GM21528 (cell line): ENCODE measurements around the gene REX1BD.
A peak's percentile ranks its signal among the peaks of the same experiment; 100 is the strongest.

ENCODE experiments used
- ATAC-seq: cut with Tn5 transposase; IDR thresholded peaks from one replicate; pipeline ENCODE4 v1.9.1; 2021; ENCODE audit warnings: mild to moderate bottlenecking, moderate library complexity; ENCODE audit not compliant: unreplicated experiment, low FRiP score

Gene REX1BD

DNA sequence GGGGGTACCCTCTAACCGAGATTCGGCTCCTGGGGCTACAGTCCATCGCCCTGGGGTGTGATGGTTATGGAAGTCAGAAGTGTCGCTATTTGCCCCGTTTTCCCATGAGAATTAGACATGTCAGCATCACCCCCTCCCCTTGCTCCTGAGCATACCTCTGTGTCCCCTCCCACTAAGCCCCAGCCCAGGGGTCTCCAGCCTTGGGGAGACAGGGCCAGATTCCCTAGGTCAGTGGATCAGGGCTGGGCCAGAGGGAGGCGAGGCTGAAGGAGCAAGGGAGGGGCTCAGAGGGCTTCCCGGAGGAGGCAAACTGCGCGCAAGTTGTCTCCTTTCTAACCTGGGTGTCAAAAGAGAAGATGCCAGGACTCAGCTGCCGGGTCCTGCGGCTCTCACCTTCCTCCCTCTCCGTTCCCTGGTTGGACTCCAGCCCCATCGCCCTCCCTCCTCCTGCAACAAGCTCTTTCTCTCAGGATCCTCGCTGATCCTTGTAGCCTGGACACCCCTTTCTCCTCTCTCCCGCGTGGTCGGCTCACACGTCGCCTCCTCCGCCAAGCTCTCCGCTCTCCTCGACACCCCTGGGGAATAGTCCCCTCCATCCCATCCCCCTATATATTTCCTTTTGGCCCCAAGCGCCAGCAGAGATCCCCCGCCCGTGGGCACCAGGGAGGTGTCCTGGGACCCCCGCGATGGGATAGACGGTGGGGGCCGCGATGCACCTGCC lies 23.6 kb downstream of the REX1BD start:
- ATAC-seq: no peak

DNA sequence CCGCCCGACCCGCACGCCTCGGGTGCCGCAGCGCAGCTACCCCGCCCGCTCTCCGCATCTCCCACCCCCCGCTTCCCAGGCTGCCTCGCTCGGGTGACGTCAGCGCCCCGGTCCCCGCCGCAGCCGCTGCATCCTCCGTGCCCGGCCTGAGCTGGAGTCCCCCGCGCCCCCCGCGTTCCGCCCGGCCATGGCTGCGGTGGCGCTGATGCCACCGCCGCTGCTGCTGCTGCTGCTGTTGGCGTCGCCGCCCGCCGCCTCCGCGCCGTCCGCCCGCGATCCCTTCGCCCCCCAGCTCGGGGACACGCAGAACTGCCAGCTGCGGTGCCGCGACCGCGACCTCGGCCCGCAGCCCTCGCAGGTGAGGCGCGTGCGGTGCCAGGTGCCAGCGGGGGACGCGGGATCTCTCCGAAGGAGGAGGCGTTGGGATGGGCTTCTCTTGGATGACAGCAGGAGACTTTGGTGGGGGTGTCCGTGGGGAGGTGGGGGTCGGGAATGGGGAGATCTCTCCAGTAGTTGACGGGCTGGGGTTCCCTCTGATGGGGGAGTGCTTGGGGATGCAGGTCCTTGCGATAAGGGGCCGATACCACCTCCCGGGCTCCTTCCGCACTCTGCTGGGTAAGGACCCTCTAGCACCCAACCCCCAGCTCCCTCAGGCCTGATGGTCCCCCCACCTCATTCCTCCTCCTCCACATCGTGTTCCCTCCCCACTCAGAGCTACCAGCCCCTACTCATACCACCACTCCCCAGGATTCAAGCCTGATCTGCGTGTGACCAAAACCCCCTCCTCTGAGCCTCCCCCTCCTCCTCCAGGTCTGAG lies 24.4 kb downstream of the REX1BD start, which contains the start of gene TMEM59L:
TSS of gene TMEM59L (plus strand) at position 99 of the 817 bp plus-strand sequence. CDS start at position 188, 89 bp downstream.
- ATAC-seq: no peak

DNA sequence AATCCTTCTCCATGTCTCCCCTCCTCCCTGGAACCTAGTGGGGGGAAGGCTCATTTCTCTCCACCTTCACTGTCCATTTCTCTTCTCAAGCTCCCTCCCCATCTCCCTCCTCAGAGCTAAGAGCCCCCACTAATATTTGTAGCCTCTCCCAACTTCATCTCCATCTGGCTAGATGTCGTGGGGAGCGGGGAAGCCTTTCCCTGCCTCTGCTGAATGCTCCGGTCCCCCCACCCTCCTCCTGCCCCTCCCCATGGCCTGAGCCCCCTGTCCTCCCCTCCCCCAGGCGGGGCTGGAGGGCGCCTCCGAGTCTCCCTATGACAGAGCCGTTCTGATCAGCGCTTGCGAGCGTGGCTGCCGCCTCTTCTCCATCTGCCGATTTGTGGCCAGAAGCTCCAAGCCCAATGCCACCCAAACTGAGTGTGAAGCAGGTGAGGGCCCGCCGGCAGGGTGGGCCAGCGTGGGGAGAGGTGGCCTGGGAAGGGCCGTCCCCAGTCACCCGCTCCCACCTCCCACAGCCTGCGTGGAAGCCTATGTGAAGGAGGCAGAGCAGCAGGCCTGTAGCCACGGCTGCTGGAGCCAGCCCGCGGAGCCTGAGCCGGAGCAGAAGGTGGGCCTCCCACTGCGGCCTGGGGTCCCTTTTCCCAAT lies 25.1 kb downstream of the REX1BD start:
- no peak for ATAC-seq

DNA sequence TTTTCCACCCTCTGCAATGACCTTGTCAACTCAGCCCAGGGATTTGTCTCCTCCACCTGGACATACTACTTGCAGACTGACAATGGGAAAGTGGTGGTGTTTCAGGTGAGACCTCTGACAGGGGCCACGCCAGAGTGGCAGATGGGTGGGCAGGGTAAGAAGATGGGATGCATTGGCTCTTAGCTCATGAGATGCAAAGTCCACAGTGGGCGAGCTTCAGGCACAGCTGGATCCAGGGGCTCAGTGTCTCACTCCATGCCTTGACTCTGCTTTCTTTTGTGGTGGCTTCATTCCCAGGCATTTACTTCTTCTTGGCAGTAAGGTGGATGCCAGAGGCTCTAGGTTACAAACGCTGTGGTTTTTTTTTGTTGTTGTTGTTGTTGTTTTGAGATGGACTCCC lies 27.4 kb downstream of the REX1BD start:
- ATAC-seq: no peak

DNA sequence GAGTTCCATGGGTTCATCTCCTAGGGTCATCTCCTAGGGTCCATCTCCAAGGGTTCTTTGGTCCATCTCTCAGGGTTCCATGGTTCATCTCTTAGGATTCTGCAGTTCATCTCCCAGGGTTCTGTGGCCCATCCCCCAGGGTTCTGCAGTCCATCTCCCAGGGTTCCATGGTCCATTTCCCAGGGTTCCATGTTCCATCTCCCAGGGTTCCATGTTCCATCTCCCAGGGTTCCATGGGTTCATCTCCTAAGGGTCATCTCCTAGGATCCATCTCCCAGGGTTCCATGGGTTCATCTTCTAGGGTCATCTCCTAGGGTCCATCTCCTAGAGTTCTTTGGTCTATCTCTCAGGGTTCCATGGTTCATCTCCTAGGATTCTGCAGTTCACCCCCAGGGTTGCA lies 29.0 kb downstream of the REX1BD start:
- no peak for ATAC-seq

DNA sequence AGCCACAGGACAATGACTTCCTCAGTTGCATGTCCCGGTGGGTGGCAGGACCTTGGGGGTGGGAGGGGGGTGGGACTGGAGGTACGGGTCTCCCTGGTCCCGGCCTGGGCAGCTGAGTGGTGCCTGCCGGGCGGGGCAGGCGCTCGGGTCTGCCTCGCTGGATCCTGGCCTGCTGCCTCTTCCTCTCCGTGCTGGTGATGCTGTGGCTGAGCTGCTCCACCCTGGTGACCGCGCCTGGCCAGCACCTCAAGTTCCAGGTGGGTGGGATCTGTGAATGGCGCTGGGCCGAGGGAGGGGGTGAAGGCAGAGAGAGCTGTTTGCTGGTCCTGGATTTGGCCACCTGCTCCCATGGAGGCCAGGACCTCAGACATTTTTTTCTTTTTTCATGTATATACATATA lies 29.6 kb downstream of the REX1BD start:
- ATAC-seq: no peak

DNA sequence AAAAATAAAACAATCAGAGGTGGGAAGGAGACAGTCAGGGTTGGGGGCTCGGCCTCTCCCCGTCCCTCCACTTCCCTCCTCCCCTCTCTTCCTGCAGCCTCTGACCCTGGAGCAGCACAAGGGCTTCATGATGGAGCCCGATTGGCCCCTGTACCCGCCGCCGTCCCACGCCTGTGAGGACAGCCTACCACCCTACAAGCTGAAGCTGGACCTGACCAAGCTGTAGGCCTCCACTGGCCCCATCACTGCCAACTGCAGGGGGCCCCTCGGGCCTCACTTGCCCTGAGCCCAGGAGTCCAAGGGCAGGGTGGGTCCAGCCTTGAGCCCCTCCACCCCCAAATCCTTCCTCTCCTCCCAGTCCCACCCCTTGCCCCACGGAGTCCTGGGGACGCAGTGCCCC lies 31.7 kb downstream of the REX1BD start:
- no peak for ATAC-seq

DNA sequence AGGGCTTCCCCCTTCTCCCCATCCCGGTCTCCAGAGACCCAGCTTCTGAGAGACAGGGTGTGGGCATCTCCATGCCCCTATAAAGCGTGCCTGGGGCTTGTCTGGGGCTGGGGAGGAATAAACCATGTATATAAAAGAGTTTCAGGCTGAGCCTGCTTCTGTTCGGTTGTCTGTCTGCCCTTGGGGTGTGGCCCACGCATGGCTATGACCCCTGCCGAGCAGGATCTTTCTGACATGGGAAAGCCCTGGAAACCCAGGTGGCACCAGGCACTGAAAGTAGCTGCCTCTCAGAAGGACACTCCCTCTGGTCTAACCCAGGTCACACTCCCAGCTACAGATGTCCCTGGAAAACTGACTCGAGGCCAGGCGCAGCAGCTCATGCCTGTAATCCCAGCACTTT lies 32.3 kb downstream of the REX1BD start:
- no peak for ATAC-seq

DNA sequence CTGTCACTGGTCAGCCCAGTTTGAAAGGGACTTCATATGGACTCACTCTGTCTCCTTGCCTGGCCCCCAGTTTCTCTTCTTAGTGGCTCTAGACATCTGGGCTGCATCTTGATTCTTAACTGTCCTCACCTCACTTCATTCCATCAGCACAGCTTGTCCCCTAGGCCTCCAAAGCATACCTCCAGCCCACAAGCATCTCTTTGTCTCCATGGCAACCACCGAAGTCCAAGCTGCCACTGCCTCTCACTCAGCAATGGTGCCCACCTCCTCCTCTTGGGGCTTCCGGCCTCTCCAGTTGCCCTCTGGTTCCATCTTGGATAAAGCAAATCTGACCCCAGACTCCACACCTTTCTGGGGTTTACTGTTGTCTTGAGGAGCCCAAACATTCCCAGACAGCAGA lies 38.3 kb downstream of the REX1BD start:
- no peak for ATAC-seq

DNA sequence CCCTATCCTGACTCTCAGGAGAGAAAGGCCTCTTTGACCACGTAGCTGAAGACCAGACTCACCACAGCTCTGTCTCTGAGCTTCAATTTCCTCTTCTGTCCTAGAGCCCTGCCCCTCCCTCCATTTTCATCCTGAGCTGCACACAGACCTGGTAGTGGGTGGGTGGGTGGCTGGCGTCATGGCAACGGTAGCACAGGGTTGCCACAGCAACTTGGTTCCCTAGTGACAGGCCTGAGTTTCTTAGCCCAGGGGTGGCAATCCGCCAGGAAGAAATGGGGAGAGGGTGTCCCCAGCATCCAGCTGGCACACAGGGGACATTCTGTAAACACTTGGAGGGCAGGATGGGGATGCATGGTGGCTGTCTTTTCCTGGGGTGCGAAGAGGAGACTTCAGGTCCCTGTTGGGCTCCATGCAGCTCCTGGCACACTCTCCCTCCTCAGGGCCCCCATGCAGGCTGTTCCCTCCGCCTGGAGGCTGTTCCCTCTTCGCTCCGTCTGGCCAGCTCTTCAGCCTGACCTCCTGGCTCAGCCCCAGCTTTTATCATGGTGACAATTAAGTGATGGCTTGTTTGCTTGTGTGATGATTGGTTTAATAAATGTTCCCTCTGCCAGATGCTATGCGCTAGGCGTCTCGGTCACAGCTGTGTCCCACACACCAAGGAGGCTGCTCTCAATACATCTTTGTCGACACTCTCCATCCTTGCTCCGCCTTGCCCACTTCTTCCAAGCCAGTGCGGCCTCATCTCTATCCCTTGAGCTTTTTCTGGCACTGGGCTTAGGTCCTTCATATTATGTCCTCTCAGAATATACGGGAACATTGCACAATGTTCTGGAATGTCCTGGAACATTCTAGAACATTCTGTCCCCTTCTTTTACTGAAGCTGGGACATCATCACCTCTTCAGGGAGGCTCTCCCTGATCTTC lies 40.8 kb downstream of the REX1BD start:
- no peak for ATAC-seq

DNA sequence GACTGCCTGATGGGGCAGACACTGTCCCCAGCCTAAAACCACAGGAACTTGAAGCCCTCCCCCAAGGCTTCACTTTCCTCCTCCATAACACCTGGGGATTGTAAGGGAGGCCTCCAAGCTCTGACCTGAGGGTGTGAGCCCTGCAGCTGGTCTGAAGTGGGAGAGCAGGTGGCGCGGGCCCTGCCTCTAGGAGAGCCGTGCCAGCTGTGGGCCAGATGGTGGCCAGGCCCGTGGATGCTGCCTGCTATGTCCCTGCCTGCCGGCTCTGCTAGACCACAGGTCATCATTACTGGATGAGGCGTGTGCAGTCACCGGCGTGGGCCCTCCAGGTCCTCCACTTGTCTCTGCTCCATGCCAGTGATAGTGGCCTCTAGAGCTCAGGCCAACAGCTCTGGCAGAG lies 44.7 kb downstream of the REX1BD start:
- ATAC-seq: no peak

DNA sequence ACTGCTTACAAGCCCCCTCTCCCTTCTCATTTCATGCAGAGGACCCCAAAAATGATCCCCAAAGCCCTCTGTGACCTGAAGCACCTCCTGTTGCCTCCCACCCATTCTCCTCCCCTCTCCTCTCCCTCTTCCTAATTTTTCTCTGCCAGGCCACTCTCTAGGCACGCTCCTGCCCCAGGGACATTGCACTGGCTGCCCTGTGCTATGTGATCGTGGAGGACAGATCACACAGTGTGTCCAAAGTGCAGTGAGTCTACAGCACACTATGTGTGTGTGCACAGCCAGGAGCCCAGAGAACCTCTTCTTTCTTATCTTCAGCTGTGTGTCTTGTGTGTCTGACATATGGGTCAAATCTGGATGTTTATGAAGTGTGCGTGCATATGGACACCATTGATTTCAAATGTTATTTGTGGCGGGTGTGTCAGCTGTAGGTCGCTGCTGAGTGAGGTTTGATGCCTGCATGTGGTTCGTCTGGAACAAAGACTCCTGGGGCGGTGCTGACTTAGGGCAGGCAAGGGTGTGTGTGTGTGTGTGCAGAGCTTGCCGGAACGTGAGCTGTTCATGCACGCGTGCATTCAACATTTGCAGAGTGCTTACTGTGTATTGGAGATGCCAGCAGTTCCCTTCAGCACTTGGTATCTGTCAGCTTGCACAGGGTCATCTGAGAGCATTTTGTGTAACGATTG lies 46.2 kb downstream of the REX1BD start:
- ATAC-seq: no peak

DNA sequence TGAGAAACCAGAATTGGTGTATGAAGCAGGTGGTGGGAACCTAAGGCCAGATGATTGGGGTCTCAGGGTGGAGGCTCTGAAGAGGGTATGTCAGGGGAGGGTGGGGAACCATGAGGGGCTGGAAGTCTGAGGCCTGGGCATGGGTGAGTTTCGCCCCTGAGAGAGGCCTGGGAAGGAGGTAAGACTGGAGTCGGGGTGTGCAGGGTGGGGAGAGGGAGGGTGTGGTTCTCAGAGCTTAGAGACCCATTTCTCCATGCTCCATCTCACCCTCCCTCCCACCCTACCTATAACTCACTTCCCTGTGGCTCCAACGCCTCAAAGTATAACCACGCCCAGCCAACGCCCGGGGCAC lies 47.2 kb downstream of the REX1BD start:
- peak; percentile 1 for ATAC-seq

DNA sequence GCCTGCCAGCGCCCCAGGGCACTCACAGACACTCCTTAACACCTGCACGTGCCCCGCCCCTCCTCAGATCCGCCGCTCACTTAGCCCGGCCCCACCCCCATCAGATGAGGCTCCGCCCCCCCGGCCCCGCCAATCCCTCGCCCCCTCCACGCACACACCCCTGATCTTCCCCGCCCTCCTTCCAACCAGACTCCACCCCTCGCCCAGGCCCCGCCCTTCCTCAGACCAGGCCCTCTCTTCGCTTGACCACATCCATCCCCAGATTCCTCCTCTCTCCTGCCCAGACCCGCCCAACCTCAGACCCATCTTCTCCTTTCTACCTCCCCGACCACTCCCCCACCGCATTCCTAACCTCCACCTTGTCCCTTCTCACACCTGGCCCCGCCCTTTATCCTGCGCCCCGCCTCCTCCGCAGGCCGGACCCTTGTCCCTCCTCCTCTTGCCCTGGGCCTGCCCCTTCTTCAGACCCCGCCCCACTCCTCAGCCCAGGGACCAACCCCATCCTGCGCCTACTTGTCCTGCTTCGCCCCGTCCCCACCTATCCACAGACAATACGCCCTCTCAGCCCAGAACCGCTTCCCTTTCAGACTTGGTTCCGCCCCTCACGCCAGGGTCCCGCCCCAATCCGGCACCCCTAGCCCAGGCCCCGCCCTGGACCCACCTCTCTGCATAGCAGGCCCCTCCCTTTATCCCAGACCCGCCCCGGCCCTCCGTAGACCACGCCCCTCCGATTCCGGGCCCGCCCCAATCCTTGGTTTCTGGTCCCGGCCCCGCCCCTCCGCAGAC lies 47.8 kb downstream of the REX1BD start:
- peak; percentile 81 for ATAC-seq

DNA sequence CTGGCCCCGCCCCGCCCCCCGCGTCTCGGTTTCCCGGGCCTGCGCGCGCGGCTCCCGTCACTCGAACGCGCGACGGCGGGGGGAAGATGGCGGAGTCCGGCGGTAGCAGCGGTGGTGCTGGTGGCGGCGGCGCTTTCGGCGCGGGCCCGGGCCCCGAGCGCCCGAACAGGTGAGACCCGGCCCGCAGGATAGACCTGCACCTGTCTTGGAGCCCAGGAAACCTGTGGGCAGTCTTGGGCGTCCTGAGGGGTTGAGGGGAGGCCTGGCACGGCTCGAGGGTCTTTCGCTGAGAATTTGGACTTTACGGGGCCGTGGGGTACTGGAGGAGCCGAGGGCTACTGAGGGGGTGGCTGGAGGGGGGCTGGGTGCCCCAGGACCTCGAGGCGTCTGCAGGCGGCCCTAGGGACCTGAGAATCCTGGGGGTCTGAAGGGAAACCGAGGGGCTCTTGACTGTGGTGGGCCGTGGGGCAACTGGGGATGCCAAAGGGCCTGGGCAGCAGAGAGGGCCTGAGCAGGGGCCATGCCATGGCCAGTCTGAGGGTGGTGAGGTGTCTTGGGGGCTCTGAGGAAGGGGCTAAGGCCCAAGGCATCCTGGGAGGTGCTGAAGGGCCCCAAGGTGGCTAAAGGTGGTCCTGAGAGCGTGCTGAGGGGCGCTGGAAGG lies 48.5 kb downstream of the REX1BD start, which contains the start of gene KLHL26:
TSS of gene KLHL26 (plus strand) at position 60 of the 661 bp plus-strand sequence. CDS start at position 87, 27 bp downstream.
- no peak for ATAC-seq

DNA sequence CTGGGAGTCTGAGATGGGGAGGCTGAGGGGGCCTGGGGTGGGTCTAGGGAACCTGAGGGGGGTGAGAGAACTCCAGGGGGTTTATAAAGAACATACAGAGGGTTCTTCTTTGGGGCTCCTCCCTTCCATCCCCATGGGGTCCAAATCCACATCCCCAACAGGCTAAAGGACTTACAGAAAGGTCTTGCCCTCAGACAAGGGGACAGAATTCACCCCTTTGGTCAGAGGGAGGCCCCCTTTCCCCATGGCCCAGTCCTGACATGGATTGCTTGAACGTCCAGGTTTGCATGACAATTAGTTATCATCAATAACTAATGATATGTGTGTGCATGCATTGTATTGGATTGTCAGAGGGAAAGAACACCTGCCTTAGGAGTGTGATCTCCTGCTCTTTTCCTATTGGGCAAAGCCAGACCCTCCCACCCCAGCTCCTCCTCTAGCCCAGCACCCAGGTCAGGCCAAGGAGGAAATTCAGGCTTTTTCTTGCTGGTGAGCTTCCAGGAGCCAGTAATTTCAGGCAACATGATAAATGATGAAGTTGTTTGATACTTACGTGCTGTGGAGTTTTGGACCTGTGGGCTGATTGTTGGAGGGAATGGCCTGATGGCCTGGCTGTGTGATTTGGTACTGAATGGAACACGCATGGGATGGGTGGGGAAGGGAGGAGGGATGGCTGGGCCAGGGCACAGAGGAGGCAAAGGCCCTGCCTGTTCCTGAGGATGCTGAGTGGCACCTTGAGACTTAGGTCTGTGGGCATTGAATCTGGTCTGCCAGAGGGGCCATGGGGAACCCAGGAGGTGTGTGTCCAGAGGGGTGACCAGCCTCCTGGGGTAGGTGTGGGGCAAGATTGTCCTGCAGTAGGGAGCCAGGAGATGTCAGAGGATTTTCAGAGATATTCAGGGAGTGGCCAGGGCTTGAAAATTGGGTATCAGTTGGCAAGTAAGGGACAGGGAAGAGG lies 49.4 kb downstream of the REX1BD start:
- ATAC-seq: no peak

DNA sequence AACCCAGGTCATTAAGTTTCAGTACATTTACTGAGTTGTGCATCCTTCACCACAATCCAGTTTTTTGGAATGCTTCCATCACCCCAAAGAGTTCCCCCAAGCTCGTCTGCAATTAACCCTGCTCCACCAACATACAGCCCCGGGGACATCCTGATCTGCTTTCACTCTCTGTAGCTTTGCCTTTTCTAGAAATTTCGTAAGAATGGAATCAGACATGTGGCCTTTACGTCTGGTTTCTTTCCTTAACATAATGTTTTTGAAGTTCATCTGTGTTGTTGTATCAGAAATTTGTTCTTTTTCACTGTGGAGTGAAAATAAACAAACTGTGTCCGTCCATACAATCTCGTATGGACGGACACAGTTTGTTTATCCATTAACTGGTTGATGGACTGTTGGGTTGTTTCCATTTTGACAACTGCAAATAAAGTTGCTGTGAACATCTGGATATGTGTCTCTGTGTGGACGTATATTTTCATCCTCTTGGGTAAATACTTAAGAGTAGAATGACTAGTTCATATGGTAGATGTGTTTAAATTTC lies 51.2 kb downstream of the REX1BD start:
- ATAC-seq: no peak
